Hepatocyte (in vitro differentiated cells): ENCODE measurements around the gene TAB3. TPM values are rescaled to one million over a fixed set of nuclear protein-coding genes. Genes with fewer than 3 reads are reported as not detected.

Experiments
- DNase-seq: peaks from one replicate; pipeline ENCODE4 v3.0.0-alpha.2; 2016; ENCODE audit warnings: low spot score
- H2AFZ ChIP-seq: fragments of 200-600 bp; sonication (generic); 2 replicates; pipeline ENCODE4 v1.6.0; 2016; ENCODE audit warnings: antibody characterized with exemption, mild to moderate bottlenecking
- H3K27ac ChIP-seq: fragments of 200-600 bp; sonication (generic); 2 replicates; pipeline ENCODE4 v1.5.1; 2016; ENCODE audit warnings: mild to moderate bottlenecking
- H3K27me3 ChIP-seq: fragments of 200-600 bp; sonication (generic); 2 replicates; pipeline ENCODE4 v1.6.1; 2016
- H3K36me3 ChIP-seq: fragments of 200-600 bp; sonication (generic); replicated peaks from 2 replicates; pipeline ENCODE4 v1.5.1; 2016; ENCODE audit warnings: low read depth; ENCODE audit not compliant: insufficient read depth
- H3K4me1 ChIP-seq: fragments of 200-600 bp; sonication (generic); 2 replicates; pipeline ENCODE4 v1.5.1; 2016; ENCODE audit warnings: mild to moderate bottlenecking, moderate library complexity; ENCODE audit not compliant: insufficient read depth
- H3K4me2 ChIP-seq: fragments of 200-600 bp; sonication (generic); 2 replicates; pipeline ENCODE4 v1.6.0; 2016
- H3K4me3 ChIP-seq: fragments of 200-600 bp; sonication (generic); 2 replicates; pipeline ENCODE4 v1.5.1; 2016; ENCODE audit warnings: mild to moderate bottlenecking
- H3K79me2 ChIP-seq: fragments of 200-600 bp; sonication (generic); 2 replicates; pipeline ENCODE4 v1.6.0; 2017; ENCODE audit warnings: mild to moderate bottlenecking
- H3K9me2 ChIP-seq: fragments of 200-600 bp; sonication (generic); replicated peaks from 2 replicates; pipeline ENCODE4 v1.6.0; 2017; ENCODE audit warnings: mild to moderate bottlenecking; ENCODE audit not compliant: insufficient read depth
- H3K9me3 ChIP-seq: fragments of 200-600 bp; sonication (generic); 2 replicates; pipeline ENCODE4 v1.5.1; 2016; ENCODE audit warnings: low read depth, mild to moderate bottlenecking
- H4K20me1 ChIP-seq: fragments of 200-600 bp; sonication (generic); 2 replicates; pipeline ENCODE4 v1.6.0; 2016; ENCODE audit warnings: mild to moderate bottlenecking; ENCODE audit not compliant: insufficient read depth, poor library complexity, severe bottlenecking
- CTCF ChIP-seq: fragments of 200-600 bp; sonication (generic); IDR thresholded peaks from 2 replicates; pipeline ENCODE4 v1.5.1; 2016; ENCODE audit warnings: antibody characterized with exemption, mild to moderate bottlenecking; ENCODE audit not compliant: poor library complexity
- EZH2 ChIP-seq: fragments of 200-600 bp; sonication (generic); IDR thresholded peaks from 2 replicates; pipeline ENCODE4 v1.6.1; 2016; ENCODE audit warnings: antibody characterized with exemption, mild to moderate bottlenecking, borderline replicate concordance
- EZH2phosphoT487 ChIP-seq: fragments of 200-600 bp; sonication (generic); IDR thresholded peaks from one replicate; pipeline ENCODE4 v1.6.1; 2018; ENCODE audit warnings: antibody characterized with exemption, mild to moderate bottlenecking, low read depth, moderate library complexity; ENCODE audit not compliant: unreplicated experiment, severe bottlenecking
- WGBS: methylation state at CpG from one replicate; pipeline ENCODE4 v1.1.6; 2016; ENCODE audit warnings: low lambda C conversion rate; ENCODE audit errors: missing lambda C conversion rate; 5-methylcytosine and 5-hydroxymethylcytosine counted together
- polyA plus RNA-seq: library from polyadenylated mRNA; unstranded; fragments of >200 nt; fragmentation: Nextera tagmentation; extraction: Ambion mirVana; gene quantifications from 2 replicates; pipeline ENCODE4 v1.2.1, GENCODE V29; 2016
- total RNA-seq: library from RNA; depleted of rRNA; stranded (reverse); fragments of >200 nt; gene quantifications from 2 replicates; pipeline ENCODE4 v1.2.3, GENCODE V29; 2014

Gene TAB3
- 66.3 and 79.1 TPM in 2 replicates for total RNA-seq
- polyA plus RNA-seq, result 17.4 and 18.9 TPM in 2 replicates

GRCh38 chrX:30889147-30890140 is at the start of gene TAB3:
Gene TAB3 (minus strand): TSS chrX:30889254. CDS start chrX:30859588, 29,666 bp downstream.
- Histone ChIP-seq H2AFZ (peak within 1 kb of the TSS; percentile 31), H4K20me1 (peaks cover 5% of the 10 kb centered on the region), H3K4me3 (peak within 1 kb of the TSS; percentile 90), H3K4me2 (peak within 1 kb of the TSS; percentile 75), H3K27me3 (no peaks in the 10 kb centered on the region), H3K36me3 (no peaks in the 10 kb centered on the region), H3K9me3 (no peaks in the 10 kb centered on the region), H3K9me2 (no peaks in the 10 kb centered on the region), H3K79me2 (peaks cover 36% of the 10 kb centered on the region), H3K27ac (peak within 1 kb of the TSS; percentile 85), H3K4me1 (peaks cover 8% of the 10 kb centered on the region)
- DNase-seq, result peak; percentile 96
- TF ChIP-seq CTCF, result no peak
- TF ChIP-seq EZH2, result no peak
- no peak for TF ChIP-seq EZH2phosphoT487
- 39% methylated on average over 38 of the region's 62 CpGs for WGBS

- H3K9me2 ChIP-seq, result no peaks in the 10 kb centered on the region
- WGBS, result 83% methylated on average over 5 of the region's 5 CpGs
- H3K4me1 ChIP-seq, result no peaks in the 10 kb centered on the region
- H3K4me3 ChIP-seq, result no peak overlapping the region
- H3K27me3 ChIP-seq, result no peaks in the 10 kb centered on the region
- no peak overlapping the region for H3K4me2 ChIP-seq
- H3K9me3 ChIP-seq, result no peaks in the 10 kb centered on the region
- no peaks in the 10 kb centered on the region for H3K79me2 ChIP-seq
- H2AFZ ChIP-seq, result no peak overlapping the region
- no peak for TF ChIP-seq CTCF
- no peak for TF ChIP-seq EZH2phosphoT487
- no peak for TF ChIP-seq EZH2
- no peak overlapping the region for H3K27ac ChIP-seq
- DNase-seq, result no peak
- H4K20me1 ChIP-seq, result no peaks in the 10 kb centered on the region
- no peaks in the 10 kb centered on the region for H3K36me3 ChIP-seq
These were observed 49.2 kb upstream of the TAB3 start for GRCh38 chrX:30938295-30938694.

- no peaks in the 10 kb centered on the region for H3K4me1 ChIP-seq
- 32% methylated on average over 2 of the region's 2 CpGs for WGBS
- H3K9me3 ChIP-seq, result no peaks in the 10 kb centered on the region
- H3K79me2 ChIP-seq, result no peaks in the 10 kb centered on the region
- H2AFZ ChIP-seq, result no peak overlapping the region
- H4K20me1 ChIP-seq, result no peaks in the 10 kb centered on the region
- H3K4me3 ChIP-seq, result no peak overlapping the region
- DNase-seq, result peak; percentile 52
- H3K9me2 ChIP-seq, result no peaks in the 10 kb centered on the region
- H3K4me2 ChIP-seq, result no peak overlapping the region
- H3K36me3 ChIP-seq, result no peaks in the 10 kb centered on the region
- TF ChIP-seq CTCF (peak; percentile 41), EZH2phosphoT487 (no peak), EZH2 (no peak)
- no peak overlapping the region for H3K27ac ChIP-seq
- no peaks in the 10 kb centered on the region for H3K27me3 ChIP-seq
These were observed 46.9 kb upstream of the TAB3 start for GRCh38 chrX:30935985-30936384.
